Measurements from ENCODE around the gene EEFSEC. TPM values are rescaled to one million over a fixed set of nuclear protein-coding genes. Genes with fewer than 3 reads are reported as not detected.

The EEFSEC gene
- total RNA-seq, 3 donors from 2014 or later, result 13.9 to 28.2 (median 19.8) TPM

GRCh38 chr3:128309026-128309425 lies 155.7 kb downstream of the EEFSEC start:
- no peaks in the 10 kb centered on the region for H3K4me1 ChIP-seq
- intact Hi-C loops (cut with DNase I; ENCODE audit: low total_unique reads), result no loop called here
- H3K36me3 ChIP-seq, result no peaks in the 10 kb centered on the region
- no peak overlapping the region for H3K4me3 ChIP-seq
- TF ChIP-seq POLR2A (IDR thresholded peaks at IDR 0.05), result no peak
- TF ChIP-seq POLR2AphosphoS5 (IDR thresholded peaks at IDR 0.05), result no peak
- TF ChIP-seq CTCF (IDR thresholded peaks at IDR 0.05), result no peak
- DNase-seq (ENCODE audit: low spot score in 2 of 2), result peak in 1 of 2 donors; percentile 2
- no peak overlapping the region for H3K27ac ChIP-seq
- no peaks in the 10 kb centered on the region for H3K27me3 ChIP-seq
- no peaks in the 10 kb centered on the region for H3K9me3 ChIP-seq

- H3K4me1 ChIP-seq, result no peaks in the 10 kb centered on the region
- peak in 1 of 2 donors; percentile 3 for DNase-seq (ENCODE audit: low spot score in 2 of 2)
- no peak for TF ChIP-seq POLR2A (IDR thresholded peaks at IDR 0.05)
- TF ChIP-seq CTCF (IDR thresholded peaks at IDR 0.05), result no peak
- no peak for TF ChIP-seq POLR2AphosphoS5 (IDR thresholded peaks at IDR 0.05)
- H3K27ac ChIP-seq, result no peak overlapping the region
- no peaks in the 10 kb centered on the region for H3K36me3 ChIP-seq
- no peak overlapping the region for H3K4me3 ChIP-seq
- no peaks in the 10 kb centered on the region for H3K27me3 ChIP-seq
- intact Hi-C loops (cut with DNase I; ENCODE audit: low total_unique reads), result no loop called here
- H3K9me3 ChIP-seq, result no peaks in the 10 kb centered on the region
These were observed 157.2 kb downstream of the EEFSEC start for GRCh38 chr3:128310286-128311058.

GRCh38 chr3:128311441-128311844 lies 158.2 kb downstream of the EEFSEC start:
- H3K27ac ChIP-seq, result no peak overlapping the region
- DNase-seq (ENCODE audit: low spot score in 2 of 2), result peak in 1 of 2 donors; percentile 4
- H3K4me3 ChIP-seq, result no peak overlapping the region
- H3K27me3 ChIP-seq, result no peaks in the 10 kb centered on the region
- intact Hi-C loops (cut with DNase I; ENCODE audit: low total_unique reads), result no loop called here
- no peaks in the 10 kb centered on the region for H3K36me3 ChIP-seq
- H3K4me1 ChIP-seq, result no peaks in the 10 kb centered on the region
- TF ChIP-seq POLR2A (IDR thresholded peaks at IDR 0.05) (no peak), CTCF (IDR thresholded peaks at IDR 0.05) (no peak), POLR2AphosphoS5 (IDR thresholded peaks at IDR 0.05) (no peak)
- no peaks in the 10 kb centered on the region for H3K9me3 ChIP-seq

- no peaks in the 10 kb centered on the region for H3K27me3 ChIP-seq
- no peaks in the 10 kb centered on the region for H3K9me3 ChIP-seq
- intact Hi-C loops (cut with DNase I; ENCODE audit: low total_unique reads), result no loop called here
- DNase-seq (ENCODE audit: low spot score in 2 of 2), result peak in 1 of 2 donors; percentile 7
- no peaks in the 10 kb centered on the region for H3K4me1 ChIP-seq
- H3K36me3 ChIP-seq, result no peaks in the 10 kb centered on the region
- TF ChIP-seq POLR2A (IDR thresholded peaks at IDR 0.05) (no peak), CTCF (IDR thresholded peaks at IDR 0.05) (no peak), POLR2AphosphoS5 (IDR thresholded peaks at IDR 0.05) (no peak)
- no peak overlapping the region for H3K27ac ChIP-seq
- no peak overlapping the region for H3K4me3 ChIP-seq
These were observed 159.0 kb downstream of the EEFSEC start for GRCh38 chr3:128312271-128312670.

GRCh38 chr3:128313071-128313725 lies 159.9 kb downstream of the EEFSEC start:
- Histone ChIP-seq H3K4me1 (no peaks in the 10 kb centered on the region), H3K9me3 (no peaks in the 10 kb centered on the region), H3K27ac (no peak overlapping the region), H3K4me3 (no peak overlapping the region), H3K27me3 (no peaks in the 10 kb centered on the region), H3K36me3 (no peaks in the 10 kb centered on the region)
- intact Hi-C loops (cut with DNase I; ENCODE audit: low total_unique reads), result no loop called here
- TF ChIP-seq POLR2AphosphoS5 (IDR thresholded peaks at IDR 0.05) (no peak), CTCF (IDR thresholded peaks at IDR 0.05) (no peak), POLR2A (IDR thresholded peaks at IDR 0.05) (no peak)
- DNase-seq (ENCODE audit: low spot score in 2 of 2), result peak in 1 of 2 donors; percentile 2

Data from breast epithelium (tissue), 4 donors.